ENCODE data around the gene GRID1. TPM values are rescaled to one million over a fixed set of nuclear protein-coding genes. Genes with fewer than 3 reads are reported as not detected.

GRID1 gene
- total RNA-seq, 1 experiment from 2014 or later, result not detected

DNA sequence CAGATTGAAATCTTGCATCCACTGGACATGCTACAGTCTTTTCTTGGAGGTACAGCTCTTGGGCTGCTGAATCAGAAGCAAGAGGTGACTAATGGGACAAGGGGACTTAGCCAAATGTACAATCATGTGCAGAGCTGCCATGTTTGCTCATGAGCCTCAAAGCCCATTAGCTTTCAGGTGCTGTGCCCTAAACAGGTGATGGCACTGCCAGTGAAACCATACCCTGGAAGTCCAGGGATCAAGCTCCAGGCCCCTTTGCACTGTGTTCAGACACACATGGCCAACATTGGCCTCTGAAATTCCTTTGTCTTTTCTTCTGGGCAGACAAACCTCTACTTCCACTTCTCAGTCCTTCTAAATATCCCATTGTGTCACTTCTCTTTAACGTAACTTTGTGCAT, 328.2 kb downstream of the GRID1 start:
- Histone ChIP-seq H3K4me3 (ENCODE audit: low read length) (no peak overlapping the region), H3K9ac (ENCODE audit: low read length) (no peak overlapping the region), H3F3A (ENCODE audit: low read length, unreplicated experiment) (no peaks in the 10 kb centered on the region), H3K79me2 (ENCODE audit: low read length) (no peaks in the 10 kb centered on the region), H3K27me3 (ENCODE audit: low read length) (no peaks in the 10 kb centered on the region), H3K9me2 (replicated peaks; ENCODE audit: low read length) (no peaks in the 10 kb centered on the region), H2AFZ (ENCODE audit: low read length) (no peak overlapping the region), H3K4me2 (ENCODE audit: low read length) (no peak overlapping the region), H3K27ac (ENCODE audit: low read length) (no peak overlapping the region), H4K20me1 (ENCODE audit: low read length) (no peaks in the 10 kb centered on the region), H3K36me3 (ENCODE audit: low read depth, low read length) (no peaks in the 10 kb centered on the region), H3K9me3 (ENCODE audit: low read length) (no peaks in the 10 kb centered on the region), H3K4me1 (ENCODE audit: insufficient read depth, low read length) (no peaks in the 10 kb centered on the region)
- ATAC-seq, result no peak
- intact Hi-C loops (cut with micrococcal nuclease), result no loop called here
- no TSS peak for BruUV-seq (replicated peaks)
- ChIA-PET POLR2A (ENCODE audit: unreplicated experiment) (no interaction called here), CTCF (no interaction called here)
- TF ChIP-seq, protein P1, sequence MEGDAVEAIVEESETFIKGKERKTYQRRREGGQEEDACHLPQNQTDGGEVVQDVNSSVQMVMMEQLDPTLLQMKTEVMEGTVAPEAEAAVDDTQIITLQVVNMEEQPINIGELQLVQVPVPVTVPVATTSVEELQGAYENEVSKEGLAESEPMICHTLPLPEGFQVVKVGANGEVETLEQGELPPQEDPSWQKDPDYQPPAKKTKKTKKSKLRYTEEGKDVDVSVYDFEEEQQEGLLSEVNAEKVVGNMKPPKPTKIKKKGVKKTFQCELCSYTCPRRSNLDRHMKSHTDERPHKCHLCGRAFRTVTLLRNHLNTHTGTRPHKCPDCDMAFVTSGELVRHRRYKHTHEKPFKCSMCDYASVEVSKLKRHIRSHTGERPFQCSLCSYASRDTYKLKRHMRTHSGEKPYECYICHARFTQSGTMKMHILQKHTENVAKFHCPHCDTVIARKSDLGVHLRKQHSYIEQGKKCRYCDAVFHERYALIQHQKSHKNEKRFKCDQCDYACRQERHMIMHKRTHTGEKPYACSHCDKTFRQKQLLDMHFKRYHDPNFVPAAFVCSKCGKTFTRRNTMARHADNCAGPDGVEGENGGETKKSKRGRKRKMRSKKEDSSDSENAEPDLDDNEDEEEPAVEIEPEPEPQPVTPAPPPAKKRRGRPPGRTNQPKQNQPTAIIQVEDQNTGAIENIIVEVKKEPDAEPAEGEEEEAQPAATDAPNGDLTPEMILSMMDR (conservative IDR thresholded peaks at IDR 0.05; ENCODE audit: low read depth, low read length), result no peak
- TF ChIP-seq EZH2 (IDR thresholded peaks at IDR 0.05; ENCODE audit: low read length, unreplicated experiment) (no peak), EZH2phosphoT487 (IDR thresholded peaks at IDR 0.05; ENCODE audit: borderline replicate concordance, low read length) (no peak)
- DNase-seq, result no peak

DNA sequence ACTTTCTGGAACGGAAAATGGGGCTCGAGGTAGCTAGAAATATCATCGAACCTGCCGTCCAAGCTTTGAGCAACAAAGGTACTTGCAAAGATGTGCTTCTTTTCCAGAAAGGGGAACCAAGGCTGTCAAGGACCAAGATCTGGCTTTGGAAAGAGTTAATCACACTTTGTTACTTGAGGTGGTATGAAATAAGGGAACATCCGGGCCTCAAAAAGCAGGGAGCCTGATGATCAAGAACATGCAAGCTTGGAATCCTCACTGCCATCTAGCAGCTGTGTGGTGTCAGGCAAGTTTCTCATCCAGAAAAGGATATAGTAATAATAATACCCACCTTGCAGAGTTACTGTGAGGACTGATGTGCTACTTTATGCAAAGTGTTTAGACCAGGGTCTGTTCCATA, 329.5 kb downstream of the GRID1 start:
- Histone ChIP-seq H3K27me3 (ENCODE audit: low read length) (no peaks in the 10 kb centered on the region), H3K4me1 (ENCODE audit: insufficient read depth, low read length) (no peaks in the 10 kb centered on the region), H3F3A (ENCODE audit: low read length, unreplicated experiment) (no peaks in the 10 kb centered on the region), H3K9me3 (ENCODE audit: low read length) (no peaks in the 10 kb centered on the region), H2AFZ (ENCODE audit: low read length) (no peak overlapping the region), H3K4me3 (ENCODE audit: low read length) (no peak overlapping the region), H3K27ac (ENCODE audit: low read length) (no peak overlapping the region), H3K9ac (ENCODE audit: low read length) (no peak overlapping the region), H3K36me3 (ENCODE audit: low read depth, low read length) (no peaks in the 10 kb centered on the region), H4K20me1 (ENCODE audit: low read length) (no peaks in the 10 kb centered on the region), H3K4me2 (ENCODE audit: low read length) (no peak overlapping the region), H3K9me2 (replicated peaks; ENCODE audit: low read length) (no peaks in the 10 kb centered on the region), H3K79me2 (ENCODE audit: low read length) (no peaks in the 10 kb centered on the region)
- CTCF ChIA-PET, result no interaction called here
- POLR2A ChIA-PET (ENCODE audit: unreplicated experiment), result no interaction called here
- no TSS peak for BruUV-seq (replicated peaks)
- intact Hi-C loops (cut with micrococcal nuclease), result no loop called here
- ATAC-seq, result no peak
- DNase-seq, result no peak
- TF ChIP-seq, protein P1 (conservative IDR thresholded peaks at IDR 0.05; ENCODE audit: low read depth, low read length), result no peak
- TF ChIP-seq EZH2phosphoT487 (IDR thresholded peaks at IDR 0.05; ENCODE audit: borderline replicate concordance, low read length), result no peak
- no peak for TF ChIP-seq EZH2 (IDR thresholded peaks at IDR 0.05; ENCODE audit: low read length, unreplicated experiment)

DNA sequence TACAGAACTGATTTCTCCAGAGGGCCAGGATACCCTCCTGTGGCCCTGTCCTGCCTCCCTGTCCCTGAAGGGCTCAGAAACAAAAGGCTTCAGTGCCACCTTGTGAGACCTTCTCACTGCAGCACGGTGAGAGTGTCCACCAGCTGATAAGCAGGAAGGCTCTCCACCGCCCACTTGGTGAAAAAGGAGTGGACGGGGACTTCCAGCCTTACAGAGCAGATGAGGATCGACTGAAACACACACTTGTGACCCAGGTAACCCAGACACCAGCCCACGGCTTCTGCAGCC, 330.1 kb downstream of the GRID1 start:
- no peak overlapping the region for H3K27ac ChIP-seq (ENCODE audit: low read length)
- DNase-seq (no peak), ATAC-seq (no peak)
- ChIA-PET CTCF (no interaction called here), POLR2A (ENCODE audit: unreplicated experiment) (no interaction called here)
- H3K79me2 ChIP-seq (ENCODE audit: low read length), result no peaks in the 10 kb centered on the region
- H3K36me3 ChIP-seq (ENCODE audit: low read depth, low read length), result no peaks in the 10 kb centered on the region
- no peaks in the 10 kb centered on the region for H3K4me1 ChIP-seq (ENCODE audit: insufficient read depth, low read length)
- intact Hi-C loops (cut with micrococcal nuclease), result no loop called here
- no peaks in the 10 kb centered on the region for H3K9me3 ChIP-seq (ENCODE audit: low read length)
- H3K4me3 ChIP-seq (ENCODE audit: low read length), result no peak overlapping the region
- no peak overlapping the region for H3K9ac ChIP-seq (ENCODE audit: low read length)
- TF ChIP-seq, protein P1 (conservative IDR thresholded peaks at IDR 0.05; ENCODE audit: low read depth, low read length), result no peak
- TF ChIP-seq EZH2 (IDR thresholded peaks at IDR 0.05; ENCODE audit: low read length, unreplicated experiment) (no peak), EZH2phosphoT487 (IDR thresholded peaks at IDR 0.05; ENCODE audit: borderline replicate concordance, low read length) (no peak)
- H4K20me1 ChIP-seq (ENCODE audit: low read length), result no peaks in the 10 kb centered on the region
- no TSS peak for BruUV-seq (replicated peaks)
- no peaks in the 10 kb centered on the region for H3F3A ChIP-seq (ENCODE audit: low read length, unreplicated experiment)
- no peak overlapping the region for H3K4me2 ChIP-seq (ENCODE audit: low read length)
- no peaks in the 10 kb centered on the region for H3K9me2 ChIP-seq (replicated peaks; ENCODE audit: low read length)
- H2AFZ ChIP-seq (ENCODE audit: low read length), result no peak overlapping the region
- H3K27me3 ChIP-seq (ENCODE audit: low read length), result no peaks in the 10 kb centered on the region

Measured in PC-3 (cell line).